ENCODE results near the gene CYB5D1. TPM values are rescaled to one million over a fixed set of nuclear protein-coding genes. Genes with fewer than 3 reads are reported as not detected.
A peak's percentile ranks its signal among the peaks of the same experiment; 100 is the strongest.

The CYB5D1 gene
- total RNA-seq, 1 experiment from 2014 or later, result 18.0 TPM

DNA sequence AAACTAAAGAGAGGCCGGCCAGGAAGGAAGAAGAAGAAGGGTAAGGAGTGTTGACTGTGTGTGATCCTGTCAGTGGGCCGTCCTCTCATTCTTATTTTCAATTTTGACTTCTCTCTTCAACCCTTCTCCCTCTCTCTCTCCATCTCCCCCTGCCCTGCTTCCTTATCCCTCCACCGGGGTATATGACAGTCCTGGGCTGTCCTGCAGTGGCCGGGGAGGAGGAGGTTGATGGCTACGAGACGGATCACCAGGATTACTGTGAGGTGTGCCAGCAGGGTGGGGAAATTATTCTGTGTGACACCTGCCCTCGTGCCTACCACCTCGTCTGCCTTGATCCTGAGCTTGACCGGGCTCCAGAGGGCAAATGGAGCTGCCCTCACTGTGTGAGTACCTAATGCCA lies 36.4 kb downstream of the CYB5D1 start:
- H2AK5ac ChIP-seq (ENCODE audit: insufficient read length, low read length), result no peak overlapping the region
- H4K91ac ChIP-seq (ENCODE audit: insufficient read length, low read depth, low read length), result no peak overlapping the region
- H2BK20ac ChIP-seq (ENCODE audit: low read depth, low read length, poor library complexity, severe bottlenecking), result no peak overlapping the region
- WGBS (ENCODE audit: extremely low coverage, insufficient read length, low lambda C conversion rate), result no CpG with 5 or more reads among the region's 9 CpGs
- H3K36me3 Mint-ChIP-seq (ENCODE audit: insufficient read depth in 1 of 3, low read depth in 3 of 3), result peaks cover 8 to 62% (median 26%) of the 10 kb centered on the region in 3 experiments; a peak in 6 of 7 replicates
- no peak overlapping the region for H2AFZ ChIP-seq (ENCODE audit: low read length)
- no peak overlapping the region for H4K8ac ChIP-seq (replicated peaks; ENCODE audit: insufficient read length, low read depth, low read length)
- no peak overlapping the region for H3K4ac ChIP-seq (ENCODE audit: low read depth, low read length)
- no peak overlapping the region for H3K56ac ChIP-seq (ENCODE audit: insufficient read length, low read depth, low read length)
- H3K23me2 ChIP-seq (ENCODE audit: insufficient read length, low read depth, low read length, poor library complexity, severe bottlenecking), result no peaks in the 10 kb centered on the region
- H3K4me1 Mint-ChIP-seq, result peaks cover 0 to 4% of the 10 kb centered on the region in 2 experiments; a peak in 3 of 4 replicates
- no peak overlapping the region for H2BK120ac ChIP-seq (ENCODE audit: low read depth, low read length, poor library complexity, severe bottlenecking)
- H3K9me3 ChIP-seq (ENCODE audit: control insufficient read depth, low read depth, low read length), result no peaks in the 10 kb centered on the region
- no peaks in the 10 kb centered on the region for H3K27me3 ChIP-seq (ENCODE audit: insufficient read depth, low read length)
- no peaks in the 10 kb centered on the region for H3K27me3 Mint-ChIP-seq (ENCODE audit: low read depth)
- H3K79me2 ChIP-seq (ENCODE audit: insufficient read depth, low read length), result no peaks in the 10 kb centered on the region
- H3K4me1 ChIP-seq (ENCODE audit: insufficient read depth, low read length), result no peaks in the 10 kb centered on the region
- H2BK5ac ChIP-seq (ENCODE audit: insufficient read length, low read length), result no peak overlapping the region
- no peaks in the 10 kb centered on the region for H4K20me1 ChIP-seq (ENCODE audit: control insufficient read depth, insufficient read depth, insufficient read length)
- H3K4me2 ChIP-seq (ENCODE audit: insufficient read depth, insufficient read length, low read length), result no peak overlapping the region
- no peaks in the 10 kb centered on the region for H3K9me3 Mint-ChIP-seq
- no peak overlapping the region for H2BK12ac ChIP-seq (ENCODE audit: insufficient read length, low read depth, low read length)
- H3K4me3 Mint-ChIP-seq, result peak overlapping the region in 1 of 2 experiments; percentile 53; a peak in 1 of 5 replicates
- no peak overlapping the region for H3K9ac ChIP-seq (ENCODE audit: extremely low read depth, insufficient read length, low read length)
- H3K27ac Mint-ChIP-seq, result no peak overlapping the region
- no peak overlapping the region for H4K5ac ChIP-seq (ENCODE audit: insufficient read length, low read depth, low read length)
- no peak overlapping the region for H3K27ac ChIP-seq (ENCODE audit: insufficient read length, low read depth, low read length)
- TF ChIP-seq, protein P1, sequence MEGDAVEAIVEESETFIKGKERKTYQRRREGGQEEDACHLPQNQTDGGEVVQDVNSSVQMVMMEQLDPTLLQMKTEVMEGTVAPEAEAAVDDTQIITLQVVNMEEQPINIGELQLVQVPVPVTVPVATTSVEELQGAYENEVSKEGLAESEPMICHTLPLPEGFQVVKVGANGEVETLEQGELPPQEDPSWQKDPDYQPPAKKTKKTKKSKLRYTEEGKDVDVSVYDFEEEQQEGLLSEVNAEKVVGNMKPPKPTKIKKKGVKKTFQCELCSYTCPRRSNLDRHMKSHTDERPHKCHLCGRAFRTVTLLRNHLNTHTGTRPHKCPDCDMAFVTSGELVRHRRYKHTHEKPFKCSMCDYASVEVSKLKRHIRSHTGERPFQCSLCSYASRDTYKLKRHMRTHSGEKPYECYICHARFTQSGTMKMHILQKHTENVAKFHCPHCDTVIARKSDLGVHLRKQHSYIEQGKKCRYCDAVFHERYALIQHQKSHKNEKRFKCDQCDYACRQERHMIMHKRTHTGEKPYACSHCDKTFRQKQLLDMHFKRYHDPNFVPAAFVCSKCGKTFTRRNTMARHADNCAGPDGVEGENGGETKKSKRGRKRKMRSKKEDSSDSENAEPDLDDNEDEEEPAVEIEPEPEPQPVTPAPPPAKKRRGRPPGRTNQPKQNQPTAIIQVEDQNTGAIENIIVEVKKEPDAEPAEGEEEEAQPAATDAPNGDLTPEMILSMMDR (conservative IDR thresholded peaks at IDR 0.05), result no peak
- H3K18ac ChIP-seq (ENCODE audit: insufficient read length, low read depth, low read length), result no peak overlapping the region
- no peak overlapping the region for H3K23ac ChIP-seq (ENCODE audit: insufficient read length, low read depth, low read length)
- no peaks in the 10 kb centered on the region for H3K79me1 ChIP-seq (ENCODE audit: insufficient read depth, low read depth, low read length, poor library complexity, severe bottlenecking)
- DNase-seq, result no peak
- H3K14ac ChIP-seq (ENCODE audit: insufficient read depth, low read length), result no peak overlapping the region
- no peak overlapping the region for H3T11ph ChIP-seq (ENCODE audit: low read length)
- H2BK15ac ChIP-seq (ENCODE audit: low read depth, low read length), result no peak overlapping the region
